Left ventricle myocardium inferior (tissue), 1 donor: Measurements from ENCODE around the gene PLEKHA6. TPM values are rescaled to one million over a fixed set of nuclear protein-coding genes. Genes with fewer than 3 reads are reported as not detected.

Source experiments
- DNase-seq: peaks from one replicate; pipeline ENCODE4 v3.0.0-alpha.2; 2020
- H3K27ac ChIP-seq: fragments of 200-600 bp; replicated peaks from 2 replicates; pipeline ENCODE4 v1.8.0; 2021
- H3K27me3 ChIP-seq: fragments of 200-600 bp; 2 replicates; pipeline ENCODE4 v1.8.0; 2021; ENCODE audit warnings: low read depth
- H3K36me3 ChIP-seq: fragments of 200-600 bp; 2 replicates; pipeline ENCODE4 v1.8.0; 2021
- H3K4me1 ChIP-seq: fragments of 200-600 bp; 2 replicates; pipeline ENCODE4 v1.8.0; 2021
- H3K4me3 ChIP-seq: fragments of 200-600 bp; 2 replicates; pipeline ENCODE4 v1.8.0; 2021; ENCODE audit warnings: mild to moderate bottlenecking, moderate library complexity
- H3K9me3 ChIP-seq: fragments of 200-600 bp; replicated peaks from 2 replicates; pipeline ENCODE4 v1.8.0; 2021
- intact Hi-C: fragments of 100-400 bp; cut with micrococcal nuclease; formaldehyde crosslinking; loops from one replicate; pipeline ENCODE4 v1.11.0; 2022
- total RNA-seq: library from RNA; stranded (reverse); fragmentation: NEBNext Ultra II Directional; extraction: Animal tissue kit (Norgen Biotek cat#: 25700); gene quantifications from one replicate; pipeline ENCODE4 v1.2.1, GENCODE V29; 2021
- TF ChIP-seq, protein P1 (sequence below): fragments of 200-600 bp; IDR thresholded peaks from 2 replicates; pipeline ENCODE4 v1.8.0; 2021; ENCODE audit warnings: antibody characterized with exemption, mild to moderate bottlenecking, borderline replicate concordance
- donor health status: DM: no; HTN: yes; CAD: no; lungs with severe emphysema.

PLEKHA6 gene
- total RNA-seq, 1 donor from 2014 or later: 28.8 TPM

DNA sequence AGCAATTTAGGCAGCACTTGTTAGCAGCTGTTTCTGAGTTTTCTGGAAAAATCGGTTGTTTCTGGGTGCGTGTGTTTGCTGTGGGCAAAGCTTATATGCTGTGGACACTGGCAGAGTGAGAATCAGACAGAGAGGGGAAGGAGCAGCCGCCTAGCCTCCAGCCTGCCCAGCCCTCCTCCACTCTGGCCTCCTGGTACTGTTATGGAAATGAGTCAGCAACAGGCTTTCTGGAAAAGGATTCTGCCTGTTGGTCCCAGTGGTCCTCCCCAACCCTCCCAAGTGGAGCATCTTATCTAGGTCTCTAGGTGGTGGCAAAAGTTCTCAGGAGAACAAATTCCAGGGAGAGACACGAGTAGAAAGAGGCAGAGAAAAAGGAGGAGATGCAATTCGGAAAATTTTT is 103.8 kb downstream of the PLEKHA6 start:
- Histone ChIP-seq H3K27ac (peak overlapping the region; percentile 35), H3K9me3 (no peaks in the 10 kb centered on the region), H3K4me3 (no peak overlapping the region), H3K4me1 (peaks cover 6% of the 10 kb centered on the region), H3K27me3 (no peaks in the 10 kb centered on the region), H3K36me3 (peaks cover 21% of the 10 kb centered on the region)
- no peak for DNase-seq
- TF ChIP-seq, protein P1, sequence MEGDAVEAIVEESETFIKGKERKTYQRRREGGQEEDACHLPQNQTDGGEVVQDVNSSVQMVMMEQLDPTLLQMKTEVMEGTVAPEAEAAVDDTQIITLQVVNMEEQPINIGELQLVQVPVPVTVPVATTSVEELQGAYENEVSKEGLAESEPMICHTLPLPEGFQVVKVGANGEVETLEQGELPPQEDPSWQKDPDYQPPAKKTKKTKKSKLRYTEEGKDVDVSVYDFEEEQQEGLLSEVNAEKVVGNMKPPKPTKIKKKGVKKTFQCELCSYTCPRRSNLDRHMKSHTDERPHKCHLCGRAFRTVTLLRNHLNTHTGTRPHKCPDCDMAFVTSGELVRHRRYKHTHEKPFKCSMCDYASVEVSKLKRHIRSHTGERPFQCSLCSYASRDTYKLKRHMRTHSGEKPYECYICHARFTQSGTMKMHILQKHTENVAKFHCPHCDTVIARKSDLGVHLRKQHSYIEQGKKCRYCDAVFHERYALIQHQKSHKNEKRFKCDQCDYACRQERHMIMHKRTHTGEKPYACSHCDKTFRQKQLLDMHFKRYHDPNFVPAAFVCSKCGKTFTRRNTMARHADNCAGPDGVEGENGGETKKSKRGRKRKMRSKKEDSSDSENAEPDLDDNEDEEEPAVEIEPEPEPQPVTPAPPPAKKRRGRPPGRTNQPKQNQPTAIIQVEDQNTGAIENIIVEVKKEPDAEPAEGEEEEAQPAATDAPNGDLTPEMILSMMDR: no peak
- intact Hi-C loops: no loop called here

DNA sequence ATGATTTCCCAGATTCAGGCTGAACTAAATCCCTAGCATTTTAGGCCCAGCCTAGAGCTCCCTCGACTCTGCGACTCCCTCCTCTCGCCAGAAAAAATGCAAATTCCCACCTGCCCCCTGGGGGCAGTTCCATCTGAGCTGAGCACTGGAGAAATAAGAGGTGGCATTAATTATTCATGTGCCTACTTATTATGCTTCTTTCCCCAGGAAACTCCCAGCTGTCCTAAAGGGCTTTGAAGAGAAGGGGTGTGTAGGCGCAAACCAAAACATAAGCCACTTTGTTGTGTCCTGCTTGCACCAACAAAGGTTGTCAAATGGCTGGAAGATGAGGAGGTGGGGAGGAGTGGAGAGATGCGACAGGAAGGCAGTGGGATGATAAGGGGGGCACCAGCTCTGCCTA is 104.5 kb downstream of the PLEKHA6 start:
- H3K36me3 ChIP-seq: peaks cover 14% of the 10 kb centered on the region
- H3K4me1 ChIP-seq: peaks cover 10% of the 10 kb centered on the region
- H3K4me3 ChIP-seq: no peak overlapping the region
- DNase-seq: no peak
- TF ChIP-seq, protein P1: no peak
- no peak overlapping the region for H3K27ac ChIP-seq
- no peaks in the 10 kb centered on the region for H3K27me3 ChIP-seq
- intact Hi-C loops: no loop called here
- H3K9me3 ChIP-seq: no peaks in the 10 kb centered on the region

DNA sequence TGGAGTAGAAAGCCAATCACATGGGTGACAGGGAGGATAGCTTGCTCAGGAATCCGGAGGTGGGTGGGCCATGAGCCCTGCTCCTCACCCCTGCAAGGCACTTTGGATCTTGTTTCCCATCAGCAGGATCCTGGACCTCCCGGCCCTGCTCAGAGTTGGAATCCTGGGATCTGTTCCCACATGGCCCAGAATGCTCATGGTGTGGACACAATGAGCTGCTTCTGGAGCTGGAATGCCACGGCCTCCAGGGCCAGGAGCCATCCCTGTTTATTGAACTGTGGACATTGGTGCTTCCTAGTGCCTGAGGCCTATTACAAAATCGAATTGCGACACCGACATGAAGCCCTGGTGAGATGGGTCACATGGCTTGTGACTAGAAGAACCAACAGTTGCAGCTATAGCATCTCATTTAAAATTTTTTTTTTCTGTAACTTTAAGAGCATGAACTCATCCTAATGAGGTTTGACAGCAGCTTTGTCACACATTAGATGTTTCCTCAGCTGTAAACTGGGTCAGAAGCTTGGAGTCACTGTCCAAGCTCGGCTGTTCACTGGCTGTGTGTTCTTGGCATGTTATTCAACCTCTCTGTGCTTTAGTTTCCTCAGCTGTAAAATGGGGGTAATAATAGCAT is 105.6 kb downstream of the PLEKHA6 start:
- DNase-seq: peak; percentile 37
- Histone ChIP-seq H3K36me3 (peaks cover 10% of the 10 kb centered on the region), H3K4me1 (peaks cover 10% of the 10 kb centered on the region), H3K9me3 (no peaks in the 10 kb centered on the region), H3K27me3 (no peaks in the 10 kb centered on the region), H3K4me3 (no peak overlapping the region), H3K27ac (peak overlapping the region; percentile 45)
- TF ChIP-seq, protein P1: no peak
- intact Hi-C loops: no loop called here

DNA sequence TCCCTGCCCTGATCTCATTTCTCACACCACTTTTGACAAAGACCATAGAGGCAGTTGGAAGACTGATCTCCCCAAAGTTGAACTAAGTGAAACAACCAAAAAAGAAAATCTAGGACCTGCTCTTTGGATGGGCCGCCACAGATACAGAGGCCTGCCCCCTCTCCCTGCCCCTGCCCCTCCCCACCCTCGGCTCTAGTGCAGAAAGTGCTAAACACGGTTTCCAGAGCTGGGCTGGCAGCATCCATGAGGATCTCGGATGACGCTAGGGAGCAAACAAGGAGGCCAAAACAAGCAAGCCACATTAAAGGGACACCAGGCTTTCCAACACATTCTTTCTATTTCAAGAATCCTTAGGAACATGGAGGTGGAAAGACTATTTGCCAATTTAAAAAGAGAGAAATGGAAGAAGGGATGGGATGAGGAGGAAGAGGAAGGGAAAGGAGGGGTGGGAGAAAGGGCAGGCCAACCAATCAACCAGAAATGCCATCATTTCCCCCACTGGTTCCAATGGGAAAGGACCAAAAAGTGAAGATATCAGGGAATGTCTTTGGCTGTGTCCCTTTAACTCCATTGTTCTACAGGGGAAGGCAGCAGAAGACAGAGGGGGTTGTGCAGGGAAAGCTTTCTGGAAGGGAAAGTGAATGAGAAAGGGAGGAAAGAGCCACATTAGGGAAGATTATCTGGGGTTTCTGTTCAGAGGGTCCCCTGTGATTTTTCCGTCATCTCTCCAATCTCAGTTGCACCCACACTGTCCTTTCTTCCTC is 107.6 kb downstream of the PLEKHA6 start:
- Histone ChIP-seq H3K27ac (no peak overlapping the region), H3K4me1 (peaks cover 10% of the 10 kb centered on the region), H3K27me3 (no peaks in the 10 kb centered on the region), H3K4me3 (no peak overlapping the region), H3K36me3 (peaks cover 11% of the 10 kb centered on the region), H3K9me3 (no peaks in the 10 kb centered on the region)
- TF ChIP-seq, protein P1: no peak
- intact Hi-C loops: no loop called here
- DNase-seq: no peak

DNA sequence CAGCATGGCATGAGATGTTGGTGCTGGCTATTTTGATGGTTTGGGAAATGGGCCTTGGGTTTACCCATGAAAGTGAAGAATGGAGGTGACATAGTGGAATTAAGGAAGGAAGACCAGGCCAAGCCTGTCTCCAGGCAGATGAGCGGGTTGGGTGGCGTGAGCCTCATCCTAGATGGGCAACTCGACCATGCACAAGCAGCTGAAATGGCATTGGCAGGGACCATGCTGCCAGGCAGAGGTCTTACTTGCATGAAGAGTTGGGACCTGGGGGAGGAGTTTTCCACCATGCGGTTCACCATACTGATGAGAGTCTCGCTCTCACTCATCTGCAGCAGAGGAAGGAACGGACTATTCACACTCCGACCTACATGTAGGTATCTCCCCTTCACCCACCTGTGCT is 108.4 kb downstream of the PLEKHA6 start:
- Histone ChIP-seq H3K4me3 (no peak overlapping the region), H3K36me3 (peaks cover 12% of the 10 kb centered on the region), H3K9me3 (no peaks in the 10 kb centered on the region), H3K27me3 (no peaks in the 10 kb centered on the region), H3K4me1 (peaks cover 10% of the 10 kb centered on the region), H3K27ac (no peak overlapping the region)
- TF ChIP-seq, protein P1: no peak
- intact Hi-C loops: no loop called here
- DNase-seq: no peak
